Activated CD4-positive, alpha-beta T cell treated with anti-CD3 and anti-CD28 coated beads, Interleukin-10, Interleukin-2, amounts not matched to agents 100 ng/mL and 50 ng/mL, durations not matched to agents 16 hours and 8 hours (primary cell): ENCODE measurements around the gene UBXN7.
"Not testable (repeated sequence)": the region's sequence is repeated elsewhere in the genome, so short reads cannot be mapped to it uniquely, and the experiment has no call there.

Experiments
- DNase-seq: peaks from one replicate; pipeline ENCODE4 v3.0.0-alpha.2; 2020

Gene UBXN7

DNA sequence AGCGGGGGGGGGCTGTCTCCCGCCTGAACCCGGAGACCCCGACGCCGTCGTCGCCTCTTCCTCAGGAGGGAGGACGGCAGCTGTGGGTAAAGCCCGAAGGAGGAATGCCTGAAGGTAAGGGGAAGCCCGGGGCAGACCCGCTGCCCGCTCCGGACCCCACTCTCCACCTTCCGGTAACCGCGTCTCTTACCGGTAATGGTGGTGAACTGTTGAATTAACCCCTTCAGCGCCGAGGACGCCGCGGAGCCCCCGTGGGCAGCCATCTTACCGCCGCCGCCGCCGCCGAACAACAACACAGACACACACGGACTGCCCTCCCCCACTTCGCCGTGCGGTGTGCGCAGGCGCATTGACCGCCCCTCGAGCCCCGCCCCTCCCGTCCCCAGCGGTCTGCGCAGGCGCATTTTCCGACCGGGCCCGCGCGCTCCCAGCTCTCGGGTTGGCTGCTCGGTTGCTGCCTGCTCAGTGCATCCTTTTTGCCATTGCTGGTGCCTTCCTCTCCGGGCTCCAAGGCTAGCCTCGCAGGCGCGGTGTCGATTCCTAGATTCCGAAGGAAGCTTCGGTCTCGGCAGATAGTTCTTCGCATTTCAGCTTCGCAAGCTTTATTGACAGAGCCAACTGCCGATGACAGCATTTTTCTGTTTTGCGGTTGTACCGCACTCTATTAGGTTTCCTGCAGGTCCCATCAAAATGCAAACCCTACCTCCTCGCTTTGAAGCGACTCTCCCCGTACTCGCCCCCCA is at the start of gene UBXN7:
Gene UBXN7, minus strand, starts transcription at position 291 of the 743 bp plus-strand sequence. Its CDS starts 28 bp downstream, at position 263.
- peak; percentile 98 for DNase-seq

GRCh38 chr3:196477678-196478077 is 45.5 kb upstream of the UBXN7 start:
- DNase-seq = no peak

GRCh38 chr3:196472286-196472685 is 40.1 kb upstream of the UBXN7 start:
- DNase-seq = no peak

- DNase-seq = no peak
These were observed 39.3 kb upstream of the UBXN7 start for GRCh38 chr3:196471551-196471950.

DNA sequence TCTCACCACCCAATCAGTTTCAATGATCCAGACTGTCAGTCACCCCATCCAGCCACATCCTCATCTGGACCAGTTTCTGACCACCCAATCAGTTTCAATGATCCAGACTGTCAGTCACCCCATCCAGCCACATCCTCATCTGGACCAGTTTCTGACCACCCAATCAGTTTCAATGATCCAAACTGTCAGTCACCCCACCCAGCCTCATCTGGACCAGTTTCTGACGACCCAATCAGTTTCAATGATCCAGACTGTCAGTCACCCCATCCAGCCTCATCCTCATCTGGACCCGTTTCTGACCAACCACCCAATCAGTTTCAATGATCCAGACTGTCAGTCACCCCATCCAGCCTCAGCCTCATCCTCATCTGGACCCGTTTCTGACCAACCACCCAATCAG is 38.0 kb upstream of the UBXN7 start:
- DNase-seq = not testable (repeated sequence)

DNA sequence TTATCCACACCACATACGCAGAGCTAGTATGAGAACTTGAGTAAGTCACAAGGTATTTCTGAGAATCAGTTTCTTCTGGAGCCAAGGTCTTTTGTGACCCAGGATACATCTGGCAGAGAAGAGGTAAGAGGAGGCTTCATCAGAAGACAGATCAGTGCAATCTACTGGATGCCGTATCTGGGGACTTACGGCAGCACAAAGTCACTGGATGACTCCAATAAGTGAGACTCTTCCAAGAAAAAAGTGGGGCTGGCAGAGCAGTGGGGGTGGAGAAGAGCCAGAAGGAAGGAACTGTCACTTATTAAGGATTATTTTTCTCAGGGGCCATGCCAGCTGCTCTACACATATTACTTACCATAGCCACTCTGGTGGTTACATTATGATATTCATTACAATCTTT is 31.6 kb upstream of the UBXN7 start:
- no peak for DNase-seq

- no peak for DNase-seq
These were observed 31.2 kb upstream of the UBXN7 start for GRCh38 chr3:196463478-196463756.

- DNase-seq = not testable (repeated sequence)
These were observed 30.7 kb upstream of the UBXN7 start for GRCh38 chr3:196462680-196463477.

- DNase-seq = no peak
These were observed 25.8 kb upstream of the UBXN7 start for GRCh38 chr3:196458063-196458462.

DNA sequence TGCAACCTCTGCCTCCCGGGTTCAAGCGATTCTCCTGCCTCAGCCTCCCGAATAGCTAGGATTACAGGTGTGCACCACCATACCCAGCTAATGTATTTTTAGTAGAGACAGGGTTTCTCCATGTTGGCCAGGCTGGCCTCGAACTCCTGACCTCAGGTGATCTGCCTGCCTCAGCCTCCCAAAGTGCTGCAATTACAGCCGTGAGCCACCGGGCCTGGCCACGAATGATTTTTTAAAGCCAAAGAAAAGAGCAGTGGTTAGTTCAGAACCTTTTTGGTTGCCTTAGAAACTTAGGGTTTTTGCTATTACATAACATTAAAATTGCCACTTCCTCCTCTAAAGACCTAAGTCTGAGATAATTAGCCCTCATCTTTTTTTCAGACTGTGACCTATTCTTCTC is 25.2 kb upstream of the UBXN7 start:
- not testable (repeated sequence) for DNase-seq

- no peak for DNase-seq
These were observed 22.7 kb upstream of the UBXN7 start for GRCh38 chr3:196454935-196455334.

DNA sequence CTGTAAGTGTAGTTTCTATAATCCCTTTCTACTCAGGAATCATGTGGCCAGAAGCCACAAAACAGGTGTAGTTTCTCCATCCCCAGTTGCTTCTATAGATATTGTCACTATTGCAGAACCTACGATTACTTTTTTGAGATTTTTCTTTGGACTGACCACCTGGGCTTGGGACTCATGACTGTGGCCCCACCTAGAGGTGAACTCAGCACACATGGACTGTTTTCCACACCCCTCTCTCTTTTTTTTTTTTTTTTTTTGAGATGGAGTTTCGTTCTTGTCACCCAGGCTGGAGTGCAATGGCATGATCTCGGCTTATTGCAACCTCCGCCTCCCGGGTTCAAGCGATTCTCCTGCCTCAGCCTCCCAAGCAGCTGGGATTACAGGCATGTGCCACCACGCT is 13.2 kb upstream of the UBXN7 start:
- not testable (repeated sequence) for DNase-seq

DNA sequence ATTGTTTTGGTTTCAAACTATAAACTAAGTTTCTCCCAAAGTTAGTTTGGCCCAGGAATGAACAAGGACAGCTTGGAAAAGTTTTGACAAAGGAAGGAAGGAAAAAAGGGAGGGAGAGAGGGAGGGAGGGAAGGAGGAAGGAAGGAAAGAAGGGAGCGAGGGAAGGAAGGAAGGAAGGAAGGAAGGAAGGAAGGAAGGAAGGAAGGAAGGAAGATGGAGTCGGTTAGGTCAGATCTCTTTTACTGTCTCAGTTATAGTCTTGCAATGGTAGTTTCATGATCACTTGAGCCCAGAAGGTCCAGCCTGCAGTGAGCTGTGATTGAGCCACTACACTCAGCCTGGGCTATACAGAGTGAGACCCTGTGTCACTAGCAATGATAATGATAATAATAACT is 12.3 kb upstream of the UBXN7 start:
- DNase-seq = no peak

DNA sequence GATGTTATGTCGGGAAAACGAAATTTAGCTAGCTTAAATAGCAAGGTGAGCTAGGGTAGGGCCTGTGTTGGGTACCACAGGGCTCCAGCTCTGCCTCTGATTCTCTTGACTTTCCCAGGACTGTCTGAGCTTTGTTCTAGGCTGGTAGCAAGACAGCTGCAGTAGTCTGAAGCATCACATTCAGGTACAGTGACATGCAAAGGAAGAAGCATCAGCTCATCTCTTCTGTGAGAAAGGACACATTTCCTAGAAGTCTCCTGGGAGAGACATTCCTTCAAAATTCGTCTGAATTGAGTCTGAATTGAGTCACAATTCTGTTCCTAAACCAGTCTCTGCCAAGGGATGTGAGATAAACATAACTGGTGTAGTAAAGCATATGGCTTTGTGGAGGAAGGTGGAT is 8.5 kb upstream of the UBXN7 start:
- DNase-seq = no peak

DNA sequence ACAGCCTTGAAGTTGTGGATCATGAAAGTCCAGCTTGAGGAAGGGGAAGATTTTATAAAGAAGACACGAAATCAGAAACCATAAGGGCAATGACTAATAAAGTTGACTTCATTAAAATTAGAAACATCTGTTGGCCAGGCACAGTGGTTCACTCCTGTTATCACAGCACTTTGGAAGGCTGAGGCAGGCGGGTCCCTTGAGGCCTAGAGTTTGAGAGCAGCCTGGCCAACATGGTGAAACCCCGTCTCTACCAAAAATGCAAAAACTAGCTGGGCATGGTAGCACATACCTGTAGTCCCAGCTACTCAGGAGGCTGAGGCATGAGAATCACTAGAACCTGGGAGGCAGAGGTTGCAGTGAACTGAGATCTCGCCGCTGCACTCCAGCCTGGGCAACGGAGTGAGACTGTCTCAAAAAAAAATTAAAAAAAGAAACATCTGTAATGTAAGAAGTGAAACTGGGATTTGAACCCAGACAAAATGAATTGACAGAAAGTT is 7.9 kb upstream of the UBXN7 start:
- DNase-seq = no peak

DNA sequence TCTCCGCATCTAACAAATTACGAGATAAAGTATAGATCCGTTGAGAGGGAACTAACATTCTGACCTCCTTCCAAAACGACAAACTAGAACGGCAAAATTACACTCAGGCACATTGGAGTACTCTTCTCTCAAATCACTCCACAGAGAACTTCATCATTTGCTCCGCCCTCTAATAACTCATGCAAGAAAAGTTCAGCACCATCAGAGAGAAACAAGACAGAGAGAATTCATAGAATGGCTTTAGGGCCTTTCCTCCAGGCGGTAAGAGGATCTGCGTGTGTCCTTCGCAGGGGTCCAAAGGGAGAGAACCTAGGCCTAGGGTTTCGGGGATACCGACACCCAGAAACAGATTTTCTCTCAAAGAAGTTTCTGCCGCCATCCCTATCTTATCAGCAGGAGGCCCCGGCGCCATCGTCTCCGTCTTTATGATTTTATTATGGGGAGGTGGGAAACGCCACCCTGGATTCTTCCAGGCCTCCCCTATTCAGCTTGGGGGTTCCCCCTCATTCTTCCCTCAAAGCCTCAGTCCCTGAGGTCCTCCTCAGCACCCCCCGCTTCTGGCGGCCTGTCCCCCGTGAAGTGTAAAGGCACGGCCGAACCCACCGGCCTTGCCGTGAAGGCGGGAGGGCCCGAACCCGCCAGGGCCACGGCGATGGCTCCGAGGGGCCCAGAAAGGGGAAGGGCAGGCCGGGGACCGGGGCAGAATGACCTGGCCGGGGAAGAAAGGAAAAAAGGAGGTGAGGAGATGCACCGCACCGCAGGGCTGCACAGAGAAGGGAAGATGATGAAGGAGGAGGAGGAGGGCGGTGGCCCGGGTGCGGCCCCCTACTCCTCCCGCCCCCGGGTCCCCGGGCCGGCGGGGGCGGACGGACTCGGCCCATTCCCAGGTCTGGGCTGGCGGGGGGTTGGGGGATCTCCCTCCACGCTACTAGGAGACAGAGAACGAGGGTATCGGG is 768 bp downstream of the UBXN7 start:
- peak; percentile 38 for DNase-seq

- no peak for DNase-seq
These were observed 4.2 kb downstream of the UBXN7 start for GRCh38 chr3:196428041-196428440.

GRCh38 chr3:196424421-196424820 is 7.8 kb downstream of the UBXN7 start:
- DNase-seq = not testable (repeated sequence)

- DNase-seq = no peak
These were observed 9.0 kb downstream of the UBXN7 start for GRCh38 chr3:196423044-196423781.

DNA sequence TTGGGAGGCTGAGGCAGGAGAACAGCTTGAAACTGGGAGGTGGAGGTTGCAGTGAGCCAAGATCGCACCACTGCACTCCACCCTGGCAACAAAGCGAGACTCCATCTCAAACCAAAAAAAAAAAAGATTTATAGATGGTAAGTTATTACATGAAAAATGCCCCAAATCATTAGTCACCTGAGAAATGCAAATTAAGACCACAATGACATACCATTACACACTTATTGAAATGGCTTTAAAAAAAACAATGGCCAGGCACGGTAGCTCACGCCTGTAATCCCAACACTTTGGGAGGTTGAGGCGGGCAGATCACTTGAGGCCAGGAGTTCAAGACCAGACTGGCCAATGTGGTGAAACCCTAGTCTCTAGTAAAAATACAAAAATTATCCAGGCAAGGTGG is 10.6 kb downstream of the UBXN7 start:
- not testable (repeated sequence) for DNase-seq

DNA sequence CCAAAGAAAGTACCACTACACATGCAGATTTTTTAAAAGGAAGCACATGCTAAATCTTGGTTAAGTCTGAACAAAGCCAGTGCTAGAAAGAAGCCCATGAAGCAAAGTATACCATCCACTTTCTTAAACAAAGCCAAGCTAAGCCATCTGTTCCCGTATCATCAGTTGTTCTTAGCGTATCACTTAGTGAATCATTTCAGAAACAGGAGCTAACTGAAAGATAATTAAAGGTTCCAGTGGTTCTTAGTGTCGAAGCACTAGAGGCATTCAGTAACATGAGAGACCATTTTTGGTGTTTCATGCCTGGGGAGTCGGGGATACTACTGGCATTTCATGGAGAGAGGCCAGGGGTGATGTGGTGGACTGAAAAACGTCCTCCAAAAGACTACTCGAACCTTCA is 12.8 kb downstream of the UBXN7 start:
- DNase-seq = no peak

DNA sequence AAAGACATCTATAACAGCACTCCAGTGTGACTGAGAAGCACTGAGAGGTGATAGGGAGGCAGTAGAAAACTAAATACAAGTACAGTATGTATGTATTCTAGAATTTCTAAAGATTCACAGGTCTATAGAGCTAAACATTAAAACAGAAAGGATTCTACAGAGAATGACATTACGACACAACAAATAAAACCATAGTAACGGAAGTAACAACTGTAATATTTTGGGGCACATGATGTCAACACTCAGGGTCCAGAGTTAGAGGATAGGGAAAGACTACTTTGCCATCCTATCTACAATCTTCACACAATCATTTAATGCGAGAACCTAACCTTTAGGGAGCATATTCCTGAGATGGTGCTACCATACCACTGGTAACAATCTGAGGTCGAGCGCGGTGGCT is 13.6 kb downstream of the UBXN7 start:
- no peak for DNase-seq
